Hematopoietic multipotent progenitor cell treated with erythropoietin and hydrocortisone succinate and interleukin-3 and kit ligand, for 4 days (in vitro differentiated cells): ENCODE data around the gene SPATA13.
"Not testable (repeated sequence)": the region's sequence is repeated elsewhere in the genome, so short reads cannot be mapped to it uniquely, and the experiment has no call there.

Experiments
- DNase-seq: peaks from one replicate; pipeline ENCODE4 v3.0.0-alpha.2; 2015

SPATA13 gene

DNA sequence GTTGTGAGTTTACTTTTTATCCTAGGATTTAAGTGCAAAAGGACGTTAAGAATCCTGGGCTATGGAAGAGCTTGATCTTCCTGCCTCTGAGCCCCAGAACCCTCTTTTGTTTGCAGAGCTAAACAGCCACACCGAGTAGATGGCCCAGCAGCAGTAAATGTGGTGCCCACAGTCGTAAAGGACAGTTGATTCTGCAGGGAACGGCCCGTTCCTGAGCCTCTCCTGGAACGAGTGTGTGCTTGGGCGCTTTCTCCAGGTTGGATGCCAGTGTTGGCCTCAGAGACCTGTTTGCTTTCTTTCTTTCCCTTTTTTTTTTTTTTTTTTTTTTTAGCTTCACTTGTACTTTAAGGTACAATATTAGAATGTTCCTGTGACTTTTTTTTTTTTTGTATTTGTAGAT lies 41.7 kb downstream of the SPATA13 start:
- DNase-seq: no peak

DNA sequence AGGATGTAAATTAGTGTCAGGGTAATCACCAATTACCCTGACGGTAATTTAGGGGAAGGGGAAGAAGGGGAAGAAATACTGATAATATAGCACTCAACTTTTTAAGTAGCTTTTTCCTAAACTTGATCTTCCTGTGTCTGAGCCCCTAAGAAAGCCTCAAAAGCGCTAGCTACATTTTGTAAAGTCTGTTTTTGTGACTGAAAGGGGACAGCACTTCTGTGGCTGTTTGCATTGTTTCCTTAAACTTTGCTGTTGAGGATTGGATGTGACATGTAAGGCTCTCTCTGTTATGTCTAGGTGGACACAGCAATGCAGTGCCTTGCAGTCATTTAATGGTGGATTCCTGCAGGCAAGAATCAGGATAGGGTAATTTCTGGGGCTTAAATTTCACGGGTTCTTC lies 42.8 kb downstream of the SPATA13 start:
- no peak for DNase-seq

DNA sequence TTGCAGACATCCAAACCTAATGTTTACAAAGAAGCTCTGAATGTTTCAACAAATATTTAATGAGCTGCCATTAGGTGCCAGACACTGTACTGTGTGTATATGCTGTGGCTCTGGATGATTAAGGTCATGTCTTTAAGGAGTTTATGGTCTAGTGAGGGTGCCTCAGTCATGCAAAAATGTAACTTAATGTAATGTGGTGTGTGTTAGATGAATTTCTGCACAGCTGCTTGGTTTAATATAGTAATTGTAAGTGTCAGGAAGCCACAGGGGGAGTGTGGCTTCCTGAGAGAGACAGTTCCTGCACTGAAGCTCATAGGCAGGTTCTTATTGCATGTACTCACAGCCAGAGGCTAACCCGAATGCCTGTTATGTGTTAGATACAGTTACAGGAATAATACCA lies 43.3 kb downstream of the SPATA13 start:
- peak; percentile 85 for DNase-seq

DNA sequence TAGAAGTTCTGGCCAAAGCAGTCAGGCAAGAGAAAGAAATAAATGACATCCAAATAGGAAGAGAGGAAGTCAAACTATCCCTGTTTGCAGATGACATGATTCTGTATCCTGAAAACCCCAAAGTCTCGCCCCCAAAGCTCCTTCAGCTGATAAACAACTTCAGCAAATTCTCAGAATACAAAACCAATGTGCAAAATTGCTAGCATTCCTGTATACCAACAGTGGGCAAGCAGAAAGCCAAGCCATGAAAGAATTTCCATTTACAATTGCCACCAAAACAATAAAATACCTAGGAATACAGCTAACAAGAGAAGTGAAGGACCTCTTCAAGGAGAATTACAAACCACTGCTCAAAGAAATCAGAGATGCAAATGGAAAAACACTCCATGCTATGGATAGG lies 44.6 kb downstream of the SPATA13 start:
- DNase-seq: not testable (repeated sequence)

DNA sequence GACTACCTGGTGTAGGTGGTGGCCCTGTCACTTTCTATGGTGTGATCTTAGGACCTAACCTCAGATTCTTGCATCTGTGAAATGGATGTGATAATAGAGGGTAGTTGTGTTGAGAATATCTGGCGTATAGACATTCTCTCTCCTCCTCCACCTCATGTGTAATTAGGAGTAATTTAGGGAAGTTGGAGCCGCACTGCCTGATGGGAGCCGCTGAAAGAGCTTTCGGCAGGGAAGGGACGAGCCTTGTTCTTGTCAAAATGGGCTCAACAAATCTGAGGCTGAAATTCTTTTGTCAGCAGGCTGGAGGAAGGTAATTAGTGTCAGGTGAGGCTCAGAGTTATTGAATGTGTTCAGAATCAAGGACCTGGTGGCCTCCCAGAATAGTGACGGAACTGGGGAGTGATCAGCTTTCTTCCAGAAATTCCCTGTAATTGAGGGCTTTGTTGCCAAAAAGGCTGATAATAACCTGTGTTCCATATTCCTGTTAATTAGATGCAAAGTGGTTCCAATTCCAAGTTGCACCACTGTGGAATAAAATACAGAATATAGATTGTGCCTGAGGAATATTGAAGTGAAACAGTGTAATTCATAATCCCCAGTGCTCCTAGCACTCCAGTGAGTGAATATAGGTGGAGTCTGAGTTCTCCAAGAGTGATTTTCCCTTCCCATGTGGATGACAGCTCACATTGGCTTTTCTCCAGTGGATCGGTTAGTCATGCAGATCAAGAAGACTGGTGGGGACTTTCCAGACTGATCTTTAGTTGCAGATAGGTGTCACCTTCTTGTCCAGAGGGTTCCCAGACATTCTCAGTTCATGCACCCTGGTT lies 47.5 kb downstream of the SPATA13 start:
- DNase-seq: no peak

DNA sequence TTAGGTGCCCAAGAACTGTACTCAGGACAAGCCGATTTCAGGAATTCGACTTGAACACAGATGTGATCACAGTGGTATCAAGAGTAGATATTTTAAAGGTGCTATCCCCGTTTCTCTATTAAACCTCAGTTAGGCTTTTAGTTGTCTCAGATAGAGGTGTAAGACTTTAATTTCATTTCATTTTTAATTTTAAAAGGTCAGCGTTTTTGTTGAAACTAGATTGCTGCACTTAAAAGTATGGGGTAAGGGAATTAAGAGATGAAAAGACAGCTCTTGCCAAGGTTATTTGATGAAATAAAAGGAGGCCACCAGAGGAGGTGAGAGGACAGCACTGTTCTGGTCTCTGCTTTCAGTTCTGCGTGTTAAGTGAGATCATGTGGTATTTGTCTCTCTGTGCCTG lies 48.6 kb downstream of the SPATA13 start:
- DNase-seq: no peak

DNA sequence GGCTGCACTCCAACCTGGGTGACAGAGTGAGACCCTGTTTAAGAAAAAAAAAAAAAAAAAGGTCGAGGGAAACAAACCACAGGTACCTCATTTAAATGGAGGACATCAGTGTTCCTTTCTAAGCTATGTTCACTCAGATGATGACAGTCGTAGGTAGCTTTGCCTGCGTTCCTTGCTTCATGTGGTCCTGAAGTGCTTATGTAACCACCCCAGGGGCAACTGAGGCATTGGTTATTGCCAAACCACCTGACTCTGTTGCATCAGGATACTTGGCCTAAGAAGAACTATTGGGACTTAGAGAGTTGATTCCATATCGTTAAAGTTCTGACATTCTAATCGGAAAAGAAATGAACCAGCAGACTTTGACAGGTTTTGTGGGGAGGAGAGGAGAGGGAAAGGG lies 51.7 kb downstream of the SPATA13 start:
- no peak for DNase-seq

DNA sequence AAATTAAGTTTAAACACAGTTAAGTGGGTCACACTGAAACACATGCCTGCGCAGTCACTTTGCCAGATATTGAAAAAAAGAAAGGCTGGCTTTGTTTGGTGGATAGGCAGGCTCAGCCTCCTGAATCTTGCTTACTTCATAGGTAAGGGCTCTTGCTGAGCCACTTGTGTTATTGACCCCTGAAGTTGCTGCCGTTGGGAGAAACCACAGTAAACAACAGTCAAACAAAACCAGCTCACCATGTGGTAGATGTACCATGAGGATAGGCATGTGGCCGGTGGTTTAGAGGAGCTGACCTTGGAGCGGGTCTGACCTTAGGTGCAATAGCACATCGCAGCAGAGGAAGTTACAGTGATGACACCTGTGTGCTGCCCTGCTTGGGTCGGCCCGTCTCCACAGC lies 52.2 kb downstream of the SPATA13 start:
- DNase-seq: no peak

DNA sequence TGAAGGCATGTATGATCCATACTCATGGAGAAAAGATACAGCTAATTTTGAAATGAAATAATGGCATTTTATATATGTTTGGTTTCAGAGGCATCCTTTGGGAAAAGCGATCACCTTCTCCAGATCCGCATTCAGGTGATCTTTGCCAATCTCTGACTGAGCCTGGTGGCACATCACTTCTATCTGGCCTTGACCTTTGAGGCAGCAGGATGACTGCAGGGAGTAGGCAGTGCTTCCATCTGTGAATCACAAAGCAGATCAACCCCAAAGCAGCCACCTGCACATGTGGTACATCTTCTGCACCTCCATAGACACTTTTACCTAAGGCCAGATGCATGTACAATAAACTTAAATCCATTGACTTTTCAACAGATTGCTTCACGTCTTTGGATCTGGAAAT lies 53.4 kb downstream of the SPATA13 start:
- DNase-seq: no peak

DNA sequence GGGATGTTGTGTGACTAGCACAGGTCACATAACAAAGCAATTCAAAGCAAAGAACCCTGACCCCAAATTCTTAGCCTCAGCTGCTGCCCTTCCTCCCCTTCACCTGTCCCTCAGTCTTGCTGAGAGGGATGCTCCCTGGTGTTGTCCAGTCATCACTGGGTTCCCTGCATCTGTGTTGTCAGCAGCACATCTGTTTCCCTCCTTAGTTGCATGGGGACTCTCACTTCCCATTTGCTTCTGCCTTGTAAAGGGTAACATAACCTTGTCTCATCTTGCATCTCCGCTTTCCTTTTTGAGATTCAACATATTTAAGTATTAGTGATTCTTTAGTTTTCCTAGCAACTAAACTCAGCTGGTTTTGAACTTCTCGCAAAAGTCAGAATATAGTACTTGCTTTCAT lies 54.0 kb downstream of the SPATA13 start:
- DNase-seq: no peak

DNA sequence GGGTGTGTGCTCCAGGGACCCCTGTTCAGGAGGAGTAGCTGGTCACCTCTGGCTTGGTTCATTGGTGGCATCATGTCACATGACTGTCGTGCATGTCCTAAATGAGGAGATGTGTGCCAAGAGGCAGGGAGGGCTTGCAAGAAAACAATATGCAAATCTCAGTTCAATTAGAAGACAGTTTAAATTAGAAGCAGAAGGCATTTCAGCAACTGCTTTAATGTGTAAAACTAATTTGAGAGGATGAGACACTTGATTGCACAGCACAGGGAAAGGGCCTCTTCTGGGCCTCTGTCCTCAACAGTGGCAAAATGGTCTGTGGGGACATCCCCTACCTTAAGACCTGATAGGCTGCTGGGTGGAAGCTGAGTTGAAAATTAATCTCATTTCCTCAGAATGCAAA lies 54.6 kb downstream of the SPATA13 start:
- DNase-seq: no peak

DNA sequence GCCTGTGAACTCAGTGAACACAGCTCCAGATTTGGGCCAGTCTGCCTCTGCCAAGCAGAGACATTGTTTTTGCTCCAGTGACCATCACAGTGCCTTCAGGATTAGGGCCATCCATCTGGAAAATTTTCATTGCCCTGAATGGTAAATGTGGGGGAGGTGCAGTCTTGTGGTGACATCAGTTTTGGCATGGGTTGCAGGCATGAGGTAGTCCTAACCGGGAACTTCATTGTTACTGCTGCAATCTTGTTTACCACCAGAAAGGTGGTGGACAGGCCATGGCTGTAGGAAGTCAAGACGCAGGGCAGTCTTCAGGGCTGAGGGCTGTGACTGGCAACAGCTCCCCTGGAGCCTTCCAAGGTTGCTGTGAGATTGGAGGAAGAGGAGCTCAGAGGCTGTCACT lies 55.2 kb downstream of the SPATA13 start:
- DNase-seq: no peak

DNA sequence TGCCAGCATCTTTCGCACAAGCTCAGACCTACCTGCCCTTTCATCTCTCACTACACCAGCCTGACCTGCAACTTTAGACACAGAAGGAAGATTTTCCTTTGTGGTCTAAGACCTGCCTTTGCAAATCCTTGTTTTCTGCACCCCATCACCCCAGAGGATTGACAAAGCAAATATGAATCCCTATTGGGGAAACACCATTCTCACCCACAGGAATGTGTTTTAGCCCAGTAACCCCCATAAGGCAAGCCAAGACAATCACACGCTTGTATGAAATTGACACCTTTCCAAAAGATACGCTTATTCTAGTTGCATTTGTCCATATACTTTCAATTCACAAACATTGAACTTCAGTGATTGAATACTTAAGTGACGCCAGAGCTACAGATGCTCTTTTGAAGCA lies 55.7 kb downstream of the SPATA13 start:
- DNase-seq: no peak

DNA sequence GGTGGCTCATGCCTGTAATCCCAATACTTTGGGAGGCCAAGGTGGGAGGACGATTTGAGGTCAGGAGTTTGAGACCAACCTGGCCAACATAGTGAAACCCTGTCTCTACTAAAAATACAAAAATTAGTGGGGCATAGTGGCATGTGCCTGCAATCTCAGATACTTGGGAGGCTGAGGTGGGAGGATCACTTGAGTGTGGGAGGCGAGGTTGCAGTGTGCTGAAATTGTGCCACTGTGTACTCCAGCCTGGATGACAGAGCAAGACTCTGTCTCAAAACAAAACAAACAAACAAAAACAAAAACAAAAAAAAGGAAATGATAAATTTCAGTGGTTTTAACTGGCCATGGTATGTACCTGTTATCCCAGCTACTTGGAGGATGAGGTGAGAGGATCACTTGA lies 56.3 kb downstream of the SPATA13 start:
- DNase-seq: not testable (repeated sequence)

DNA sequence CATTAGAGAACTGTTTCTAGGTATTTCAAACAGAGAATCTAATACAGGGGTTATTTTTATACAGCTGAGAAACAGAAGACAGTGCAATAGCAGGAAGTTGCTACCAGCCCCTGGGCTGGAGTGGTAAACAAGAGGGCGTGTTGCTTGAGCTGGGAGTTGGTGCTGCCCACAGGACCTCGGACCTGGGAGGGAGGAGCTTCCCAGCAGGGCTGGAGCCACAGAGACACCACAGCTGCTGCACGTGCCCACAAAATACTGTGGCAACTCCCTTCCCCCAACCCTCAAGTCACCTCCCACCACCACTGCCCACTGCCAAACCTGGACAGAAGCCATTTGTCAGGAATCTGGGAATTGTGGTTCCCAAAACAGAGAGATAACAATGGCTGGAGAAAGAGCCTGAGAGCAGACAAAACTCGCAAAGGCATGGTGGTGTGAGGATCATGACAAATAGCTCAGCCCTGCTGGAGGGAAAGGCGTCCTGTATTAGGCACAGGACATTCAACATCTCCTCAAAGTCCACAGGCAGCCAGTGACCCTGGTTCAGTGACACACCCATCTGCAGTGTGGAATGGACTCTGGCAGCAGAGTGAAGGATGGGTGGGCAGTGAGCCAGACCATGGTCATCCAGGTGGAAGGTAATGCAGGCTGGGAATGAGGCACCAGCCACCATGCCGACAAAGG lies 57.2 kb downstream of the SPATA13 start:
- DNase-seq: peak; percentile 62

DNA sequence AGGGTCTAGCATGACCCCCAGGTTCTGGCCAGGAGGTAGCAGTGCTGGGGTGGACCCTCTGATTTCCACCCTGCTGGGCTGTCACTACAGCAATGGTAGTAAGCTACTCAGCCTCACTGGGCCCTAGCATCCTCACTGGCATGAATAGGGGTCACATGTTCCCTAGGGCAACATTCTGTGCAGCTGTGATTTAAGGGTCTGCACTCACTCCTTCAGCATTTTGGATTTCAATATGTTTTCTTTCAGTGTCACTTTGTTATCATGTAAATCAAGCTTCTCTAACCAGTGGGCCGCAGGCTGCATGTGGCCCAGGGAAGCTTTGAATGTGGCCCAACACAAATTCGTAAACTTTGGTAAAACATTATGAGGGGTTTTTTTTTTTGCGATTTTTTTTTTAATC lies 57.8 kb downstream of the SPATA13 start:
- DNase-seq: no peak

DNA sequence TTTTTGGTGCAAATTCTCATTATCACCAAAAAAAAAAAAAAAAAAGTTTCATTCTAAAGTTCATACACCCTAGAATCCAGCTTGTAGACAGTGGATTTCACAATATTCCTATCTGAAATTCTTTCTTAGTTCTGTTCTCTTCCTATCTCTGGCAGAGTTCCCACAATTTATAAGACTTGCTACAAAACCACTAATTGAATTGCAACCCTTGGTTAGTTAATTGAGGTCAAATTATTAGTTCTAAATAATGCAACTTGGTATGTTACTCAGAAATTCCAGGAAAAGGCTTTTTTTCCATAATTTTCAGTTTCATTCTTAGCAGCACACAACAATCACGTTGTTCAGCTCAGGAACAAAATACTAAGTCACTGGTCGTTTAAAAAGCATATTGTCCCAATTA lies 58.5 kb downstream of the SPATA13 start:
- no peak for DNase-seq

DNA sequence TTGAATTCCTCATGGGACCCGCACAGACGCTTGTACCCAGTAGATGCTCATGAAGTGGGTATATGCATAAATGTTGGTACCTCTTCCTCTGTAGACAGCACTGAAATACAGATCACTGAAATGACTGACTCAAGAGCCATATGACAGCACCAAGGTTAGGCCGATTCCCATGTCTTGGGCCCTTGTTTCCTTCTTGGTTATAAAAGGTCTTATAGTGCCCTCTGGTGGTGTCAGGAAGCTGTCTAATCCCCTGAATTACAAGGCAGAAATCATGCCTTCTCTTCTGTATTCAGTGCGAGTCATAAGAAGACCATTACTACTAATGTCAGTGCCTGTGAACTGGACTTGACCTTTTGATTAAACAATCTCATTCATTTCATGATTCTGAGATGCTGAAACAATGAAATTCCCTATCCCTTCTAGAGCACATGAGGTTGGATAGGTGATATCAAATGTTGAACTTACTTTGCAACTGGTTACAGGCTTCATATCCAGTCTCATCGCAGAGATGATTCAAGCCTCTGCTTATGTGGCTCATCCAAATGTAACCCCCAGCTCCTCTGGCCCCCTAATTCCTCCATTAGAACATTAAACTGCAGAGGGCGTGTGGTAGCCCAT lies 59.7 kb downstream of the SPATA13 start:
- peak; percentile 93 for DNase-seq

DNA sequence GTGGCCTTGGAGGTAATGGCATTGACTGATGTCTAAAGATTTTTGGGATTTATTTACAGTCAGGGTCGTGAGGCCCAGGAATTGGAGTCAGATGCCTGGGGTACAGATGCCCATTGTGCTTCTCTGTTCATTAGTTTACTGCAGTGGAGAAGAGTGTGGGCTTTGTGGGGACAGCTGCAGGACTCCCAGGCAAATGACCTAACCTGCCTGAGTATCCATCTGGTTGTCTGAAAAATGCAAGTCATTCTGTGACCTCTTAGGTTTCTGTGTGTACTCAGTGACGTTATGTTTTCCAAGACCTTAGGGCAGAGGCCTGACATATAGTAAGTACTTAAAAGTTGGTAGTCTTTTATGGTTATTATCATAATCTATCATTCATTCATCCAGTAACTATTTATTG lies 60.5 kb downstream of the SPATA13 start:
- DNase-seq: no peak

DNA sequence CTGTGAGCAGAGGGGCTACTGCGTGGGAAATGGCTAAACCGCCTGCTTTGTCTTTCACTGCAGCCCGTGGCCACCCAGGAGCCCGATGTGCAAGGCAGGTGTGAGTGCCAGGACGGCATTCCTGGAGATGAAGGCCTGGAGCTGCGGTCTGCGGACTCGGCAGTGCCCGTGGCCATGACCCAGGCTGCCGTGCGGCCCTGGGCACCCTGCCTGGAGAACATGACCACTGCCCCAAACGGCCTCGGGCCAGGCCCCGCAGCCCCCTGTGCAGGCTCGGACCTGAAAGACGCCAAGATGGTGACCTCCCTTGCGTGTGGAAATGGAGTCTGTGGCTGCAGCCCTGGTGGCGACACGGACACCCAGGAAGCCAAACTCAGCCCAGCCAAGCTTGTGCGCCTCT lies 62.2 kb downstream of the SPATA13 start:
- DNase-seq: no peak

DNA sequence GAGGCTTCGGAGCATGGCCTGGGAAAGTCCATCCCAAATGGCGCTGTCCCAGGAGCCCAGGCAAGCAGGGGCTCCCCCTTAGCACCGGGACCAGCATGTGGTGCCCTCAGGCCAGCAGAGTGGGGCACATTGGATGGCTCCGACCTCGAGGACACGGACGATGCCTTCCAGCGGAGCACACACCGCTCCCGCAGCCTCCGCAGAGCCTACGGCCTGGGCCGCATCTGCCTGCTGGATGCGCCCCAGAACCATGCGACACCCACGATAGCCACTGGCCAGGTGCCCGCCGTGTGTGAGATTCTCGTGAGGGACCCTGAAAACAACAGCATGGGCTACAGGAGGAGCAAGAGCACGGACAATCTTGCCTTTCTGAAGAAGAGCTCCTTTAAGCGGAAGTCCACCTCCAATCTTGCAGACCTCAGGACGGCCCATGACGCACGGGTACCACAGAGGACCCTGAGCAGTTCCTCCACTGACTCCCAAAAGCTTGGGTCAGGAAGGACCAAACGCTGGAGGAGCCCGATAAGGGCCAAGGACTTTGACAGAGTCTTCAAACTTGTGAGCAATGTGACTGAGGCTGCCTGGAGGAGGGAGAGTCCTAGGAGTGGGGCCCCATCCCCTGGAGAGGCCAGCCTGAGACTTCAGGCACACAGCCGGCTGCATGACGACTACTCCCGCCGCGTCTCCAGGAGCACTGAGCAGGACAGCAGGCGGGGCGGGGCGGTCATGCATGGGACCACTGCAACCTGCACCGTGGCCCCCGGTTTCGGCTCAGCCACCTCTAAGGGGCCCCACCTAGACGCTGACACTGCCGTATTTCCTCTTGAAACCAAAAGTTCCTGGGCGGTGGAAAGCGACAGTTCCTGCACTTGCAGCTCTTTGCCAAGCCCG lies 63.1 kb downstream of the SPATA13 start:
- no peak for DNase-seq

DNA sequence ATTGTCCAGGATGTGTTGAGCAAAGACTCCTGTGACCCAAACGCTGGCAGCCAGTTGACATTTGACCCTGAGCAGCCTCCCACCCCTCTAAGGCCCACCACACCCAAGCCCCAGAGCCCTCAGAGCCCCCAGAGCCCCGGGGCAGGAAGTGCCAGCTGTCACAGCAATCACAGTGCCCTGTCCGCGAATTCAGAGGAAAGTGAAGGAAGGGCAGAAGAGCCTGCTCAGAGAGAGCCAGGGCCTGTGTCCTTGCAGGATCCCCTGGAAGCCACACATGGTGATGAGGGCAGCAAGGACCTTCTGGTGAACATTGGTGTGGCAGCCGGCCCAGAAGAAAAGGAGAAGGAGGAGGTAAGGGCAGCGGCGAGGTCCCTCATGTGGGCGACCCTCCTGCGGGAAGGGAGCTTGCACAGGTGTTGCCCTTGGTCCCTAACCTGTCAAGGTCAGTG lies 63.7 kb downstream of the SPATA13 start:
- no peak for DNase-seq

DNA sequence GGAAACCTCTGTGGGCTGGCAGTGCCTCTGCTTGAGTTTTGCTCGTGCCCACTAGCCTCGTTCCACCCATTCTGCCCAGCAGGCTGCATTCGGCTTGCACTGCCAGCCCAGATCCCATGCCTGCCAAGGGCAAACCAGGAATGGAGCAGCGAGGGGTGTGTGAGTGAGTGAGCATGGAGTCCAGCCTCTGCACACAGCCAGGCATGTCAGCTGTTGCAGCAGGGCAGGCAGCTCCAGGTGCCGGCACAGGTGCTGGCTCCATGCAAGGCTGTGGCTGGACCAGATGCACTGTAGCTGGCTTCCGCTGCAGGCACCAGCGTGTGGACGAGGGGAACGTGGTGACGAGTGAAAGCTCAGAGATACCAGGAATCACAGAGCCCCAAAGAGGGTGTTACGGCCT lies 64.5 kb downstream of the SPATA13 start:
- DNase-seq: no peak
